ENCODE data around the gene PIWIL4. TPM values are rescaled to one million over a fixed set of nuclear protein-coding genes. Genes with fewer than 3 reads are reported as not detected.
"Not testable (repeated sequence)": the region's sequence is repeated elsewhere in the genome, so short reads cannot be mapped to it uniquely, and the experiment has no call there.

The PIWIL4 gene
- total RNA-seq, 6 experiments from 2014 or later = 0.12 to 0.43 (median 0.28) TPM

DNA sequence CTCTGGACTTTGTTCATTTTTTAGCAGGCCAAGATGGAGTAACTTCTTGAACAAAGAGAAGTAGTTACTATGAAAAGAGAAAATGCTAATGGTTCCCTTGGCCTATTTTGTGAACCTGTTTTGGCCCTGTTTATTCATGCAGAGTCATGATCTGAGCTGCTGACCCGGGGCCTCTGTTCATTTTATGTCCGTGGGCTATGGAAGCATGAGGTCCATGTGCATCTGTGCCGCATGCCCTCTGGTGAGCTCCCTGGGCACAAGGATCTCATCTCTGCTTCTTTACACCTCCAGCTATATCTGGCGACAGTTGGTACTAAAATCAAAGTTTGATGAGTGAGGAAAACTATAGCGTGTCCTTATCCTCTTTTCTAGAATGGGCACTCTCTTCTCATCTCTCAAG is 1.0 kb downstream of the PIWIL4 start:
- 0 out of 2 replicates have a peak, but pooled peaks cover 4% of the 10 kb centered on the region for H3K36me3 Mint-ChIP-seq (ENCODE audit: low read depth)
- DNase-seq = no peak
- peaks cover 18% of the 10 kb centered on the region for H3K4me1 Mint-ChIP-seq (ENCODE audit: low read depth)
- TF ChIP-seq, protein P1, sequence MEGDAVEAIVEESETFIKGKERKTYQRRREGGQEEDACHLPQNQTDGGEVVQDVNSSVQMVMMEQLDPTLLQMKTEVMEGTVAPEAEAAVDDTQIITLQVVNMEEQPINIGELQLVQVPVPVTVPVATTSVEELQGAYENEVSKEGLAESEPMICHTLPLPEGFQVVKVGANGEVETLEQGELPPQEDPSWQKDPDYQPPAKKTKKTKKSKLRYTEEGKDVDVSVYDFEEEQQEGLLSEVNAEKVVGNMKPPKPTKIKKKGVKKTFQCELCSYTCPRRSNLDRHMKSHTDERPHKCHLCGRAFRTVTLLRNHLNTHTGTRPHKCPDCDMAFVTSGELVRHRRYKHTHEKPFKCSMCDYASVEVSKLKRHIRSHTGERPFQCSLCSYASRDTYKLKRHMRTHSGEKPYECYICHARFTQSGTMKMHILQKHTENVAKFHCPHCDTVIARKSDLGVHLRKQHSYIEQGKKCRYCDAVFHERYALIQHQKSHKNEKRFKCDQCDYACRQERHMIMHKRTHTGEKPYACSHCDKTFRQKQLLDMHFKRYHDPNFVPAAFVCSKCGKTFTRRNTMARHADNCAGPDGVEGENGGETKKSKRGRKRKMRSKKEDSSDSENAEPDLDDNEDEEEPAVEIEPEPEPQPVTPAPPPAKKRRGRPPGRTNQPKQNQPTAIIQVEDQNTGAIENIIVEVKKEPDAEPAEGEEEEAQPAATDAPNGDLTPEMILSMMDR (IDR thresholded peaks at IDR 0.05) = no peak
- H3K9me3 Mint-ChIP-seq = no peaks in the 10 kb centered on the region
- no peaks in the 10 kb centered on the region; the same call in none of the 2 replicates for H3K27me3 Mint-ChIP-seq (ENCODE audit: insufficient read depth)
- H3K4me3 Mint-ChIP-seq = no peak overlapping the region
- H3K27ac Mint-ChIP-seq = no peak overlapping the region

DNA sequence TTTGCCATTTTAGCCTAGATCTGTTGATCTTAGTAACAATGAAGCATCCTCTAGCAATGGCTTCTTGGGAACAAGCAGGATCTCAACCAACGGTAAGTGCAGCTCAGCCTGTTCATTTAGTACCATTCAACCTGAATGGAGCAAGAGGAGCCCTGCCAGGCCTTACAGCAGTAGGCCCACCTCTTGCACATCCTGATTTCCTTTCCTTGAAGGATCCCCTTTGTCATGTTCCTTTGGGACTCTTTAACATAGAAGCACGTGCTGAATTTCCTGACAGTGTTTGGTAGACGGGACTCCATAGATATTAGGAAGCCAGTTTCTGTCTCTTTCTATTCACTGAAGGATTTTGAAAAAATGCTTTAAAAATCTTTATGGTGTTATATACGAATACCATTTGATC is 1.5 kb downstream of the PIWIL4 start:
- no peaks in the 10 kb centered on the region for H3K9me3 Mint-ChIP-seq
- H3K4me1 Mint-ChIP-seq (ENCODE audit: low read depth) = peaks cover 13% of the 10 kb centered on the region
- 0 out of 2 replicates have a peak, but pooled peaks cover 4% of the 10 kb centered on the region for H3K36me3 Mint-ChIP-seq (ENCODE audit: low read depth)
- H3K27me3 Mint-ChIP-seq (ENCODE audit: insufficient read depth) = no peaks in the 10 kb centered on the region; the same call in none of the 2 replicates
- TF ChIP-seq, protein P1 (IDR thresholded peaks at IDR 0.05) = no peak
- H3K27ac Mint-ChIP-seq = no peak overlapping the region
- no peak for DNase-seq
- no peak overlapping the region for H3K4me3 Mint-ChIP-seq

GRCh38 chr11:94572975-94573374 is 5.8 kb downstream of the PIWIL4 start:
- H3K9me3 Mint-ChIP-seq = not testable (repeated sequence)

GRCh38 chr11:94574193-94574961 is 7.2 kb downstream of the PIWIL4 start:
- no peaks in the 10 kb centered on the region; the same call in none of the 2 replicates for H3K27me3 Mint-ChIP-seq (ENCODE audit: insufficient read depth)
- H3K9me3 Mint-ChIP-seq = no peaks in the 10 kb centered on the region
- peak overlapping the region; percentile 79 for H3K4me3 Mint-ChIP-seq
- peak overlapping the region; percentile 78 for H3K27ac Mint-ChIP-seq
- peaks cover 32% of the 10 kb centered on the region for H3K4me1 Mint-ChIP-seq (ENCODE audit: low read depth)
- H3K36me3 Mint-ChIP-seq (ENCODE audit: low read depth) = no peaks in the 10 kb centered on the region
- TF ChIP-seq, protein P1 (IDR thresholded peaks at IDR 0.05) = no peak
- DNase-seq = peak; percentile 69

More at GRCh38 chr11:94572975-94573374, 5.8 kb downstream of the PIWIL4 start:
- not testable (repeated sequence) for H3K27ac Mint-ChIP-seq; H3K27me3 Mint-ChIP-seq (ENCODE audit: insufficient read depth); H3K4me3 Mint-ChIP-seq; DNase-seq; H3K36me3 Mint-ChIP-seq (ENCODE audit: low read depth)
- H3K4me1 Mint-ChIP-seq (ENCODE audit: low read depth) = peaks cover 21% of the 10 kb centered on the region

DNA sequence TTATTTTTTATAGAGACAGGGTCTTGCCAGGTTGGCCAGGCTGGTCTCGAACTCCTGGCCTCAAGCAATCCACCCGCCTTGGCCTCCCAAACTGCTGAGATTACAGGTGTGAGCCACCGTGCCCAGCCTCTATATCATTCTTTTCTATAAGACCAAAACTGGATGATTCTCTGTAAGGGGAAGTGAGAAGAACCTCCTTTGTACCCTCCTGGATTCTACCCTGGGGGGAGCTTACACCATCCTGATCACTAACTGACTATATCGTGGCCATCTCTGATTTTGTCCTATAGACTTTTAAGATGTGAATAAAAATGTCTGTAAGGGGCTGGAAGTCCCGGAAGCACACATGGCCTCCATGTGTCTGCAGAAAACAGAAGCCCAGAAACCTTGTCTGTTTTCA is 9.1 kb downstream of the PIWIL4 start:
- peaks cover 32% of the 10 kb centered on the region for H3K4me1 Mint-ChIP-seq (ENCODE audit: low read depth)
- no peaks in the 10 kb centered on the region for H3K9me3 Mint-ChIP-seq
- no peak overlapping the region for H3K27ac Mint-ChIP-seq
- H3K27me3 Mint-ChIP-seq (ENCODE audit: insufficient read depth) = peaks cover 3% of the 10 kb centered on the region
- TF ChIP-seq, protein P1 (IDR thresholded peaks at IDR 0.05) = no peak
- H3K36me3 Mint-ChIP-seq (ENCODE audit: low read depth) = no peaks in the 10 kb centered on the region
- DNase-seq = no peak
- H3K4me3 Mint-ChIP-seq = no peak overlapping the region

DNA sequence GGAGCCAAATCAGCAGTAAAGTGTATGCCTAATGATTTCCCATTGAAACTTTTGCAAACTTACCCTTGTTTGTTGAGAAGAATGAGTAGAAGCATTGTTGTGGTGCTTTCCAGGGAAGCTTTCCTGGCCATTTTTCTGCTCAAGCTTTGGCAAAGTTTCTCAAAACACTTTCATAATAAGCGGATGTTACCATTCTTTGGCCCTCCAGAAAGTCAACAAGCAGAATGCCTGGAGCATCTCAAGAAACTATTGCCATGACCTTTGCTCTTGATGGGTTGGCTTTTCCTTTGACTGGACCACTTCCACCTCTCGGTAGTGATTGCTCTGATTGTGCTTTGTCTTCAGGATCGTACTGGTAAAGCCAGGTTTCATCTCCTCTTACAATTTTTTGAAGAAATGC is 10.7 kb downstream of the PIWIL4 start:
- no peak for DNase-seq
- H3K36me3 Mint-ChIP-seq (ENCODE audit: low read depth) = no peaks in the 10 kb centered on the region
- peaks cover 15% of the 10 kb centered on the region for H3K27me3 Mint-ChIP-seq (ENCODE audit: insufficient read depth)
- peaks cover 32% of the 10 kb centered on the region for H3K4me1 Mint-ChIP-seq (ENCODE audit: low read depth)
- TF ChIP-seq, protein P1 (IDR thresholded peaks at IDR 0.05) = no peak
- no peaks in the 10 kb centered on the region for H3K9me3 Mint-ChIP-seq
- H3K4me3 Mint-ChIP-seq = no peak overlapping the region
- H3K27ac Mint-ChIP-seq = no peak overlapping the region
